CD14-positive monocyte (primary cell): Measurements from ENCODE around the gene HERC6. TPM values are rescaled to one million over a fixed set of nuclear protein-coding genes. Genes with fewer than 3 reads are reported as not detected.

Experiments used
- DNase-seq, 3 donors: peaks; one replicate each; pipeline ENCODE4 v3.0.0-alpha.2; 2011 to 2022
- H2AFZ ChIP-seq: 2 replicates; pipeline ENCODE4 v1.6.0; 2012; ENCODE audit warnings: mild to moderate bottlenecking, low read depth, low read length, inconsistent platforms; ENCODE audit not compliant: insufficient read depth, poor library complexity, severe bottlenecking
- H3K27ac ChIP-seq, 2 donors: 1 replicate in 1 of 2; 2 replicates in 1 of 2; pipeline ENCODE4 v1.5.1; 2012 to 2013; ENCODE audit warnings: low read length in 2 of 2, control low read depth in 1 of 2, inconsistent platforms in 1 of 2, low read depth in 1 of 2, mild to moderate bottlenecking in 1 of 2
- H3K27me3 ChIP-seq, 2 donors: one replicate each; pipeline versions ENCODE4 v1.6.0 to v1.6.1; 2011 to 2013; ENCODE audit warnings: low read length in 2 of 2; ENCODE audit not compliant: control insufficient read depth in 2 of 2, insufficient read depth in 2 of 2
- H3K36me3 ChIP-seq, 2 donors: replicated peaks in 1 of 2; 1 replicate in 1 of 2; 2 replicates in 1 of 2; pipeline versions ENCODE4 v1.5.1 to v1.6.1; 2012 to 2013; ENCODE audit warnings: low read length in 2 of 2, control low read depth in 1 of 2, inconsistent platforms in 1 of 2, mild to moderate bottlenecking in 1 of 2; ENCODE audit not compliant: insufficient read depth in 2 of 2, control insufficient read depth in 1 of 2
- H3K4me1 ChIP-seq, 2 donors: 1 replicate in 1 of 2; 2 replicates in 1 of 2; pipeline versions ENCODE4 v1.5.1 to v1.6.1; 2012 to 2013; ENCODE audit warnings: low read length in 2 of 2, control low read depth in 1 of 2, inconsistent platforms in 1 of 2, mild to moderate bottlenecking in 1 of 2, moderate library complexity in 1 of 2; ENCODE audit not compliant: insufficient read depth in 2 of 2, control insufficient read depth in 1 of 2
- H3K4me2 ChIP-seq: replicated peaks from 2 replicates; pipeline ENCODE3; 2012; ENCODE audit warnings: low read length, moderate library complexity, mild to moderate bottlenecking; ENCODE audit not compliant: poor library complexity, severe bottlenecking; ENCODE audit errors: extremely low read depth
- H3K4me3 ChIP-seq, 3 experiments: fragments of 200-600 bp in 1 of 3; sonication (generic) in 1 of 3; replicated peaks in 1 of 3; 1 replicate in 2 of 3; 2 replicates in 1 of 3; pipeline ENCODE4 v1.5.1; 2011 to 2013; ENCODE audit warnings: low read length in 3 of 3, mild to moderate bottlenecking in 3 of 3, control low read depth in 2 of 3, low read depth in 2 of 3, inconsistent platforms in 1 of 3, moderate library complexity in 1 of 3
- H3K79me2 ChIP-seq: 2 replicates; pipeline ENCODE4 v1.6.0; 2012; ENCODE audit warnings: mild to moderate bottlenecking, control low read depth, inconsistent platforms, low read length, moderate library complexity; ENCODE audit not compliant: insufficient read depth
- H3K9ac ChIP-seq: 2 replicates; pipeline ENCODE4 v1.6.0; 2017; ENCODE audit warnings: low read length, mild to moderate bottlenecking; ENCODE audit not compliant: insufficient read depth, poor library complexity, severe bottlenecking
- H3K9me3 ChIP-seq, 2 donors: replicated peaks in 1 of 2; 1 replicate in 1 of 2; 2 replicates in 1 of 2; pipeline versions ENCODE4 v1.5.1 to v1.6.1; 2012 to 2013; ENCODE audit warnings: low read length in 2 of 2, control low read depth in 1 of 2; ENCODE audit not compliant: control insufficient read depth in 1 of 2, insufficient read depth in 1 of 2
- H4K20me1 ChIP-seq: 2 replicates; pipeline ENCODE4 v1.6.0; 2012; ENCODE audit warnings: mild to moderate bottlenecking, low read length, control low read depth, moderate library complexity; ENCODE audit not compliant: insufficient read depth
- H3K27ac Mint-ChIP-seq, 7 donors: one replicate each; pipeline ENCODE4 v1.8.0; 2020; ENCODE audit warnings: mild to moderate bottlenecking in 7 of 7, mixed read lengths in 7 of 7, moderate library complexity in 6 of 7, inconsistent platforms in 2 of 7
- H3K27me3 Mint-ChIP-seq, 3 donors: one replicate each; pipeline ENCODE4 v1.8.0; 2021 to 2022; ENCODE audit warnings: low read depth in 3 of 3, mild to moderate bottlenecking in 3 of 3, mixed read lengths in 3 of 3, moderate library complexity in 3 of 3, inconsistent platforms in 1 of 3
- H3K36me3 Mint-ChIP-seq, 2 donors: one replicate each; pipeline ENCODE4 v1.8.0; 2020; ENCODE audit warnings: mixed read lengths in 2 of 2, inconsistent platforms in 1 of 2, mild to moderate bottlenecking in 1 of 2
- H3K4me1 Mint-ChIP-seq: one replicate; pipeline ENCODE4 v1.8.0; 2020; ENCODE audit warnings: mild to moderate bottlenecking, mixed read lengths
- H3K4me3 Mint-ChIP-seq, 2 donors: one replicate each; pipeline ENCODE4 v1.8.0; 2020; ENCODE audit warnings: mild to moderate bottlenecking in 2 of 2, mixed read lengths in 2 of 2, moderate library complexity in 1 of 2
- H3K9me3 Mint-ChIP-seq, 7 donors: one replicate each; pipeline ENCODE4 v1.8.0; 2020 to 2022; ENCODE audit warnings: mixed read lengths in 7 of 7, mild to moderate bottlenecking in 6 of 7, moderate library complexity in 6 of 7, inconsistent platforms in 2 of 7
- WGBS: methylation state at CpG from one replicate; pipeline ENCODE4 v1.1.5; 2013; ENCODE audit warnings: missing lambda C conversion rate; ENCODE audit not compliant: insufficient coverage; 5-methylcytosine and 5-hydroxymethylcytosine counted together
- intact Hi-C, 2 donors: fragments of 100-400 bp; cut with micrococcal nuclease; formaldehyde crosslinking; loops; one replicate each; pipeline versions ENCODE4 v1.15.0 to v1.15.1; 2023
- polyA plus RNA-seq, 3 donors: library from polyadenylated mRNA; depleted of rRNA in 1 of 3; unstranded in 2 of 3; stranded (reverse) in 1 of 3; fragments of 300-500 nt in 2 of 3; fragments of >200 nt in 1 of 3; fragmentation: Illumina TruSeq in 2 of 3; gene quantifications; 1 replicate in 2 of 3; 2 replicates in 1 of 3; pipeline ENCODE4 v1.2.3, GENCODE V29; 2012 to 2021
- TF ChIP-seq, protein P1 (sequence below): fragments of 200-600 bp; IDR thresholded peaks from one replicate; pipeline ENCODE4 v1.8.0; 2022; ENCODE audit warnings: antibody characterized with exemption, mild to moderate bottlenecking

Gene HERC6
- polyA plus RNA-seq, 3 donors = 4.1 to 9.4 (median 6.1) TPM

DNA sequence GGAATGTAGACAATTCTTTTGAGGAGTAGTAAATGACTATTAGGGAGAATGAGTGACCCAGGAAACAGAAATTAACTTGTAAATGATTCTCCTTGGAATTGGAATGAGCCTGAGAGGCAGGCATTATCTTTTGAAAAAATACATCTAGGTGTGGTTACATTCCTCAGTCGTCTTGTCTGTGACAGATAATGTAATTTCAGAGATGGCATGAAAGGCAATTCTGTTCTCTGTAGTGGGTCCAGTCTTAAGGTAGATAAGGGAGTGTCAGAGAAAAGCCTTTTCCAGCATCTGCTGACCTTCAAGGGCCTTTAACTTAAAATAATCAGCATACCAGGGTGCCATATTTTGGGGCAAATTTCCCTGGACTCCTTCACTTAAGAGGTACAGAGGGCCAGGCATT is 35.1 kb downstream of the HERC6 start:
- Histone ChIP-seq H3K4me2 (no peak overlapping the region), H3K27ac (no peak overlapping the region), H3K36me3 (peaks cover 0 to 4% of the 10 kb centered on the region in 2 donors), H2AFZ (no peak overlapping the region), H3K4me3 (no peak overlapping the region), H3K9me3 (no peaks in the 10 kb centered on the region), H3K9ac (no peak overlapping the region), H4K20me1 (no peaks in the 10 kb centered on the region), H3K27me3 (no peaks in the 10 kb centered on the region), H3K4me1 (no peaks in the 10 kb centered on the region), H3K79me2 (no peaks in the 10 kb centered on the region)
- H3K4me1 Mint-ChIP-seq = peaks cover 2% of the 10 kb centered on the region
- H3K9me3 Mint-ChIP-seq = peaks cover 0 to 4% (median 0%) of the 10 kb centered on the region in 7 donors
- no peak for DNase-seq
- H3K4me3 Mint-ChIP-seq = no peak overlapping the region
- no CpG with 5 or more reads among the region's 1 CpG for WGBS
- H3K36me3 Mint-ChIP-seq = peaks cover 32% of the 10 kb centered on the region in 2 donors
- H3K27ac Mint-ChIP-seq = no peak overlapping the region
- TF ChIP-seq, protein P1, sequence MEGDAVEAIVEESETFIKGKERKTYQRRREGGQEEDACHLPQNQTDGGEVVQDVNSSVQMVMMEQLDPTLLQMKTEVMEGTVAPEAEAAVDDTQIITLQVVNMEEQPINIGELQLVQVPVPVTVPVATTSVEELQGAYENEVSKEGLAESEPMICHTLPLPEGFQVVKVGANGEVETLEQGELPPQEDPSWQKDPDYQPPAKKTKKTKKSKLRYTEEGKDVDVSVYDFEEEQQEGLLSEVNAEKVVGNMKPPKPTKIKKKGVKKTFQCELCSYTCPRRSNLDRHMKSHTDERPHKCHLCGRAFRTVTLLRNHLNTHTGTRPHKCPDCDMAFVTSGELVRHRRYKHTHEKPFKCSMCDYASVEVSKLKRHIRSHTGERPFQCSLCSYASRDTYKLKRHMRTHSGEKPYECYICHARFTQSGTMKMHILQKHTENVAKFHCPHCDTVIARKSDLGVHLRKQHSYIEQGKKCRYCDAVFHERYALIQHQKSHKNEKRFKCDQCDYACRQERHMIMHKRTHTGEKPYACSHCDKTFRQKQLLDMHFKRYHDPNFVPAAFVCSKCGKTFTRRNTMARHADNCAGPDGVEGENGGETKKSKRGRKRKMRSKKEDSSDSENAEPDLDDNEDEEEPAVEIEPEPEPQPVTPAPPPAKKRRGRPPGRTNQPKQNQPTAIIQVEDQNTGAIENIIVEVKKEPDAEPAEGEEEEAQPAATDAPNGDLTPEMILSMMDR = no peak
- H3K27me3 Mint-ChIP-seq = peaks cover 0 to under 1% (median 0%) of the 10 kb centered on the region in 3 donors
- intact Hi-C loops = no loop called here

DNA sequence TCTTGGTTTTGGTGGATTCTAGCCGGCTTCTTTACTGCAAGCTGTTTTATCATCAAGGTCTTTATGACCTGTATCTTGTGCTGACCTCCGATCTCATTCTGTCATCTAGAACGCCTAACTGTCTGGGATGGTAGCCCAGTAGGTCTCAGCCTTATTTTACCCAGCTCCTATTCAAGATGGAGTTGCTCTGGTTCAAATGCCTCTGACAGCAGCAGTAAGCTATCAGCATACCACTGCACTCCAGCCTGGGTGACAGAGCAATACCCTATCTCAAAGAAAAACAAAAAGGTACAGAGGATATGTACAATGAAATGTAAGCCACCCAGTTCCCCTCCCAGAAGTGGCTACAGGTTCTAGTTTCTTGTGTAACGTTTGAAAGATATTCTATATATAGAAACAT is 36.1 kb downstream of the HERC6 start:
- TF ChIP-seq, protein P1 = no peak
- Histone ChIP-seq H3K4me2 (no peak overlapping the region), H3K4me1 (no peaks in the 10 kb centered on the region), H3K4me3 (no peak overlapping the region), H3K27ac (no peak overlapping the region), H4K20me1 (no peaks in the 10 kb centered on the region), H3K9ac (no peak overlapping the region), H3K9me3 (no peaks in the 10 kb centered on the region), H3K79me2 (no peaks in the 10 kb centered on the region), H3K27me3 (no peaks in the 10 kb centered on the region), H3K36me3 (peaks cover 0 to 4% of the 10 kb centered on the region in 2 donors), H2AFZ (no peak overlapping the region)
- no peak overlapping the region for H3K4me3 Mint-ChIP-seq
- intact Hi-C loops = no loop called here
- H3K9me3 Mint-ChIP-seq = peaks cover 0 to 3% (median 0%) of the 10 kb centered on the region in 7 donors
- no peak overlapping the region for H3K27ac Mint-ChIP-seq
- H3K27me3 Mint-ChIP-seq = no peaks in the 10 kb centered on the region
- H3K36me3 Mint-ChIP-seq = peaks cover 24 to 29% of the 10 kb centered on the region in 2 donors
- H3K4me1 Mint-ChIP-seq = peaks cover 2% of the 10 kb centered on the region
- 100% methylated on average over 2 of the region's 4 CpGs for WGBS
- no peak for DNase-seq
